Measurements from ENCODE around the gene BCL7C.

The BCL7C gene

DNA sequence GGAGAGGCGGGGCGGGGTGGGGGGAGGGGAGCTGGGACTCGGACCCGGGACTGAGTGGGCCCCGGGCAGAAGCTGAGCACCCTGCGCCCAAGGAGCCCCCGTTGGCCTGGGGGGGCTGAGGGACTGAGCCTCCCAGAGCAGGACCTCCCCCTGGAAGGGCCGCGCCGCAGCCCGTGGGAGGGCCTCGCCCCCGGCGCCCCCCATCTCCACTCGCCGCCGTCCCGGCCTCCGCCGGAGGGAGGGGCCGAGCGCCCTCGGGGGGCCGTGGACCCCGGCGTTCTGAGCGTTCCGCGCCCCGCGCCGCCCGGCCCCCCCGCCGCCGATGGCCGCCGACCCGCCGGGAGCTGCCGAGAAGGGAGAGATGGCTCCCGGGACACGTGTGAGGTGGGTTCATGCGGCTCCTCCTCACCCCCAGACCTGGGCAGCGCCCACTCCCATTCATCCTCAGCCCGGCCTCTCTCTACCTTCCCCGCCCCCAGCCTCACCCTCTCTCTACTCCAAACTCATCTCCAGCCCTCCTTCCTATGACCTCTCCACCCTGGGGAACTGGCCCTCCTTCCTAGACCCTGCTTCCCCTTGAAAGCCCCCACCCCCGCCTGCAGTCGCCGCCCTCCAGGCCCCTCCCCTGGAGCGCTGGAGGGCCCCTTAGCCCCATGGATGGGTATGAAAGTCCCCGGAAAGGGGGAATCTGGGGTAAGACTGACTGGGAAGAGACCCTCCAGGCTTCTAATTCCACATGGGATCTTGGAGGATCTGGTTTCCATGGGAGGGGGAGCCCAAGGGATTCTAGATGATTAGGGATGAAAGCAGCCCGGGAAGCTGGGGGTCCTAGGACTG, 30.4 kb upstream of the BCL7C start:
- intact Hi-C loops (cut with DNase I) = loop anchor here (10.0 kb wide), 2 partner anchors 119 to 269 kb away; partner anchors contain the start of genes FBRS and PRR14
- peak in 2 of 42 donors; percentile 18 to 42 for DNase-seq

DNA sequence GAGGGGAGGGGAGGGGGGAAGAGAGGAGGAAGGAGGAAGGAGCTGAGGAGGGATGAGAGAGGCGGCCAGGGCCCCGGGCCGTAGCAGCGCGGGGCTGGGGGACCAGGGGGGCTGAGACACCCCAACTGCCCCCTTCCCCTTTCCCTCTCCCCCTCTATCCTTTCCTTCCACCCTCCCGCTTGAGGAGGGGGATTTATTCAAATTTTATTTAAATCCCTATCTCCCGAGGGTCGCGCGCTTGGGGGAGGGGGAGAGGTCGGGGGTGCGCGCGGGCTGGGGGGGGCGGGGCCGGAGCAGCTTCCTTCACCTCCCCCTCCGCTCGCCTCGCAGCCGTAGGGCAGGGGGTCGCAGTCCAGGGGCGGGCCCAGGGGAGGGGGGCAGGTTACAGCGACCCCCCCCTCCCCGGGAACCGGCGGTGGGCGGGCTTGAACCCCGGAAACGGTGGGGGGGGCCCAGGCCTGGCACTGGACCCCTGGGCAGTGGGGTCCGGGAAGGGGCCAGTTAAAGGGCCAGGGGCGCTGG, 29.7 kb upstream of the BCL7C start, which contains the start of gene FBXL19:
TSS of gene FBXL19 (plus strand) at position 19 of the 522 bp plus-strand sequence. CDS start 2,183 bp downstream, outside the sequence.
- DNase-seq = peak in 1 of 42 donors; percentile 14
- intact Hi-C loops (cut with DNase I) = loop anchor here (2.0 to 10.0 kb wide), 3 partner anchors 29 to 269 kb away; partner anchors contain the start of genes BCL7C, FBRS and PRR14

DNA sequence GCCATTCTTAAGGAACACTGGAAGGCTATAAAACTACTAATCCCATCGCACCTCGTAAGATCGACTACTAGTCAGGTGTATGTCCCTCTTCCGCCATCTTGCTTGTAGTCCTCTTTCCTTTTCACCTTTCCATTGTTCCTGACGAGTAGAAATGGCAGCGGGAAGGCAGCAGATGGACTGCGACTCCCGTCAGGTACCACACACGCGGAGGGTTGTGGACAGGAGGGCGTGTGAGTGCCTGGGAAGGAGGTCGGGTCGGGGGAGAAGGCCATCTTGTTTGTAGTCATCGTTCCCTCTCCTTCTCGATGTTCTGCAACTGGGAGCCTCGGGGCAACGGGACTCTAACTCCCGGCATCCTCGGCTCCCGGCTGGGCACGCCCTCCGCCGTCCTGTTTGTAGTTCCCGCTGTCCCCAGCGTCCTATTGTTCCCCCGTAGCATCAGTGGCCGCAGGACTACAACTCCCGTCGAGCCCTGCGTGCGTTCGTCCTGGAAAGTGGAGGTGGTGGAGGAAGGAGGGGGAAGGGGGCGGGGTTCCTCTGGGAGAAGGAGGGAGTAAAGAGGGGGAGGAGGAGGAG, 29.2 kb upstream of the BCL7C start:
- peak; percentile 98 to 100 (median 100) for DNase-seq
- intact Hi-C loops (cut with DNase I) = loop anchor here (2.0 to 10.0 kb wide), 3 partner anchors 28 to 268 kb away; partner anchors contain the start of genes BCL7C, FBRS and PRR14

DNA sequence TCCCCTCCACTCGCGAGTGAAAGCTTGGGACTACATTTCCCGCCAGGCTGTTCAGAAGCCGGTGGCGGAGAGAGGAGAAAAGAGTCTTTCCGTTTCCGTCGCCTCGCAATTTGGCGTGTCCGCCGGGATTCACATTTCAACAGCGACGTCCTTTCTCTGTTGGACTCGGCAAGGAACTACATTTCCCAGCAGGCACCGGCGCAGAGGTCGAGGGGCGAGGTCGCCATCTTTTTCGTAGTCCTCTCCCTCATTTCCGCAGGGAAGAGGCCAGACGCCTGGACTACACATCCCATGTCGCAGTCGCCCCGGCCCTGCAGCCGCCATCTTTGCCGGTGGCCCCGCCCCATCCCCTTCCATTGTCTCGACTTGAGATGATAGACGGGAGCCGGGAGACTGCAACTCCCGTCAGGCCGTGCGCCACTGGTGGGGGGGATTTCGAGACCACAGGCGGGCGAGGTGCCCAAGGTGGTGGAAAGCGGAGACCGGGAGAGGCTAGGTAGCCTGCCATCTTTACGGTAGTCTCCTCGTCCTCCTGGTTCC, 28.6 kb upstream of the BCL7C start:
- DNase-seq = peak; percentile 99 to 100 (median 100)
- intact Hi-C loops (cut with DNase I) = loop anchor here (2.0 to 10.0 kb wide), 3 partner anchors 28 to 268 kb away; partner anchors contain the start of genes BCL7C, FBRS and PRR14

DNA sequence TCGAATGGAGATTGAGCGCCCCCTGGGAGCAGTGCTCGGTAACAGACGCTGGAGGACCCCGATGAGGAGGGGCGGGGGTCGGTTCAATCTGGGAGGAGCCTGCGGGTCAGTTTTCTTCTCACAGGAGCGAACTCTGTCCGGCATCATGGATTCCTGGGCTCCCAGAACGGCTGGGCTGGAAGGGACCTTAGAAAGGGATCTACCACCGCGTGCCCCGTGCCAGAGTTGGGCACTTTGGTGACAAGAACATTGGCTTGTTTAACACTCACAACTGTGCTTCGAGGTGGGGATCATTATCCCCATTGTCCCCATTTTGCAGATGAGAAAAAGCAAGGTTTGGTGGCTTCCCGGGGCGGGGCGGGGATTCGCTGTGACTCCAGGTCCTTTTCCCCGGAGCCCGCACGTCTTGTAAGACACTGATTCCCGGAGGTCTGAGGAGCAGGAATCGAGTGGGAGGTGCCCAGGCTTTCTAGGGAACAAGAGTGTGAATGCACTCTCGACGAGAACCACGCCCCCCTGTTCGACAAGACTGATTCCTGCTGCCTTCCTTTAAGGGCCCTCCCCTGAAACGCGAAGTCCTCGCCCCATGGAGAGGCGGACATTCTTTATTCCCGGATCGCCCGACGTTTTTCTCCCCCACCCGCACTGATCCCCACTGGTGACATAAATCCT, 28.0 kb upstream of the BCL7C start:
- intact Hi-C loops (cut with DNase I) = loop anchor here (2.0 to 10.0 kb wide), 3 partner anchors 27 to 267 kb away; partner anchors contain the start of genes BCL7C, FBRS and PRR14
- DNase-seq = peak; percentile 75 to 95 (median 88)

DNA sequence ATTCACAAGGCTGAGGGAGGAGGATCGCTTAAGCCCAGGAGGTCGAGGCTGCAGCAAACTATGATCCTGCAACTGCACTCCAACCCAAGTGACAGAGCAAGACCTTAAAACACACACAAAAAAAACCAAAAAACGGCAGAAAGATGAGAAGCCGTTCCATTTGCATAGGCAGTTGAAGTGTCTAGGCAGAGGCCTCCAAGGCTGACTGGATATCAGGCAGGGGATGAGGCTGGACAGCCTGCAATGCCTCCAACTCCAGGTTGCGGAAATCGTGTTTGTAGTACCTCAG, 27.5 kb upstream of the BCL7C start:
- intact Hi-C loops (cut with DNase I) = loop anchor here (10.0 kb wide), 2 partner anchors 117 to 267 kb away; partner anchors contain the start of genes FBRS and PRR14
- DNase-seq = no peak

DNA sequence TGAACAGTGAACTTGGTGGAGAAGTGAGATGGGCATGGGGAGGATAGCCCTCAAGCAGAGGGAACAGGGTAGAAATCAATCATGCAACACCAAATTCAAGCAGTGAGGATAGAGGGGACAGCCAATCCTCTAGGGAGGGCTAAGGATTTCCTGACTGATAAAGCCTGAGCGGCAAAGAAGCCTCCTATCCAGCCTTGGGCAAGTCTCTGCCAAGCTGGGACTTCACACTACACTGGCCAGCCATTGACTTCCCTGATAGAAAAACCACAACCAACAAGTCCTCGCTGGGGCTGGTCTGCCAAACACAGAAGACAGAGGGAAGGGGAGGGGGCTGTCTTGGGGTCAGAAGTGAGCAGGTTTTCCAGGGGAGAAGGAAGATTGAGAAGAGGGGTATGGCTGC, 27.0 kb upstream of the BCL7C start:
- intact Hi-C loops (cut with DNase I) = loop anchor here (10.0 kb wide), 2 partner anchors 116 to 266 kb away; partner anchors contain the start of genes FBRS and PRR14
- no peak for DNase-seq

DNA sequence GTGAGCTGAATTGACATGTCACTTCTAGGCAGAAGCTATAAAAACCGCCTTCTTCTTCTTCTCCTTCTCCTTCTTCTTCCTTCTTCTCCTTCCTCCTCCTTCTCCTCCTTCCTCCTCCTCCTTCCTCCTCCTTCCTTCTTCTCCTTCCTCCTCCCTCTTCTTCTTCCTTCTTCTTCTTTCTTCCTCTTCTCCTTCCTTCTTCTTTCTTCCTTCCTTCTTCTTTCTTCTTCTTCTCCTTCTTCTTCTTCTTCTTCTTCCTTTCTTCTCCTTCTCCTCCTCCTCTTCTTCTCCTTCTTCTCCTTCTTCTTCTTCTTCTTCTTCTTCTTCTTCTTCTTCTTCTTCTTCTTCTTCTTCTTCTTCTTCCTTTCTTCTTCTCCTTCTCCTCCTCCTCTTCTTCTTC, 24.7 kb upstream of the BCL7C start:
- intact Hi-C loops (cut with DNase I) = loop anchor here (10.0 kb wide), 1 partner anchor 74 kb away; no protein-coding TSS in a partner anchor
- DNase-seq = no peak

DNA sequence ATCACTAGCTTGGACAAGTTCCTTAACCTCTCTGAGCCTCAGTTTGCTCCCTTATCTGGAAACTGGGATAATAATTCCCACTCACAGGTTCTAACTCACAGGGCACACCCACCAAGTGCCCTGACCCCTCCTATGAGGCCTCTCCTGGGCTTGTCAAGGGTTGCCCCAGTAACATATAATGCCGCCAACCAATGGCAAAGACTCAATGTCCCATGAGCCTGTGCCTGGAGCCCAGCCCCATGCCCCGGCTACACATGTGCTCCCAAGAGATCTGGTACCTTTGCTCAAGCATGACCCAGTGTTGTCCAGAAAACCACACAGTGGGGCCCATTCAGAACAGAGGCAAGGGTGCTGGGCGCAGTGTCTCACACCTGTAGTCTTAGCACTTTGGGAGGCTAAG, 21.0 kb upstream of the BCL7C start:
- no peak for DNase-seq
- intact Hi-C loops (cut with DNase I) = loop anchor here (10.0 kb wide), 1 partner anchor 70 kb away; no protein-coding TSS in a partner anchor

DNA sequence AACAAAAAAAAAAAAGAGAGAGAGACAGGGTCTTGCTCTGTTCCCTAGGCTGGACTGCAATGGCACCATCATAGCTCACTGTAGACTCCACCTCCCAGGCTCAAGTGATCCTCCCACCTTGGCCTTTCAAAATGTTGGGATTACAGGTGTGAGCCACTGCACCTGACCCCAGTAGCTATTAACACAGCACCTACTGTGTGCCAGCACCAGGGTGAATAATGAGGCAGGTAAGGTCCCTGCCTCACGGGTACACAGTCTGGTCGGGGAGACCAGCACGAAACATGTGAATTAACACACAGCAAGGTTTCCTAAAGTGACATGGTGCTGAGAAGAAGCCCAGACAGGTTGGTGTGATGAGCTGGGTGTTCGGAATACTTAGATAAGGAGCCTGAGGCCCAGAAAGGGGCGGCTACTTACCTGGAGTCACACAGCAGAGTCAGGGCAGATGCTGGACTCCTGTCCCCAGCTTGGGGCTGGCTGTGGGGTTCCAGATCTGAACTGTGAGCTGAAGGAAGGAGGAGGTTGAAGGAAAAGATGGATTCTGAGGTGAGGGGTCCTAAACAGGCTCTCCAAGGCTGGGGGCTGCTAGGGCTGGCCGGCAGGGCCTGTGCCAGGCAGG, 19.0 kb upstream of the BCL7C start:
- DNase-seq = no peak
- intact Hi-C loops (cut with DNase I) = loop anchor here (10.0 kb wide), 1 partner anchor 68 kb away; no protein-coding TSS in a partner anchor

DNA sequence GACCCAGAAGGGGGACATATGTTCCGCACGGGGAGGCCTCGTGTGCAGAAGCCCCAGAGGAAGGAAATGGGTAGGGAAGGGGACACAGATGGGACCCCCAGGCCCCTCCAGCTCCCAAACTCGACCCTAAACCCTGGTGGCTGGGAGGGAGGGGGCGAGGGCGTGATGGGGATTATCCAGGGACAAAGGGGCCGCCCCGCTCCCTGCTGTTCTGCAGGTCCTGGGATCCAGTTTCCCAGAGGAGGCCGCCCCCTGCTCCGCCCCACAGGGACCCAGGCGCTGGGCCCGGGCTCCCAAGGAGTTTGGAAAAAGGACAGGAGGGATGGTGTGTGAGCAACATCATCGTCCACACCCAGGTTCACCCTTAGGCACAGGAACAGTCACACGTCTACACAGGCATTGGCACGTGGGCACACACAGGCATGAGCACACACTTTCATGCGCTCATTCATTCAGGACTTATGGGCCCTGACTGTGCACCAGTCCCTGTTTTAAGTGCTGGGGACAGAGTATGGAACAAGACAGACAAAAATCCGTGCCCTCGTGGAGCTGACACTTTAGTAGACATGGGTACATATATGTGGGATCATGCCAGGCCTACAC, 16.7 kb upstream of the BCL7C start:
- DNase-seq = no peak

DNA sequence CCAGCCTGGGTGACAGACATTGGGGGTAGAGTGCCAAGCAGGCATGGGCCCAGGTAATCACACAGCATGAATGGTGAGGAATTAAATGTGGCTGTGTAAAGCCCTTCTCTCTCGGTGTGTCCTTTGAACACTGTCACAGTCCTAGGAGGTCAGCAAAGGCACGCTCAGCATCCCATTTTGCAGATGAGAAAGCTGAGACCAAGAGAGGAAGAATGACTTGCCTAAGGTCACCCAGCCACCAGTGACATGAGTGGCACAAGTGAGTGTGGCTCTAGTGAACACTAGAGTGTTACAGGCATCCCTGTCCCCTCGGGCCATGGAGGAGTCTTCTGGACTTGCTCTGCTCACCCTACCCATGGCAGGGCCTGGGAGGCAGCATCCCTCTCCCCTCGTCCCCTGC, 13.2 kb upstream of the BCL7C start:
- no peak for DNase-seq
- intact Hi-C loops (cut with DNase I) = no loop called here

More for the DNA sequence above, 16.7 kb upstream of the BCL7C start:
- intact Hi-C loops (cut with DNase I) = loop anchor here (10.0 kb wide), 1 partner anchor 66 kb away; no protein-coding TSS in a partner anchor

DNA sequence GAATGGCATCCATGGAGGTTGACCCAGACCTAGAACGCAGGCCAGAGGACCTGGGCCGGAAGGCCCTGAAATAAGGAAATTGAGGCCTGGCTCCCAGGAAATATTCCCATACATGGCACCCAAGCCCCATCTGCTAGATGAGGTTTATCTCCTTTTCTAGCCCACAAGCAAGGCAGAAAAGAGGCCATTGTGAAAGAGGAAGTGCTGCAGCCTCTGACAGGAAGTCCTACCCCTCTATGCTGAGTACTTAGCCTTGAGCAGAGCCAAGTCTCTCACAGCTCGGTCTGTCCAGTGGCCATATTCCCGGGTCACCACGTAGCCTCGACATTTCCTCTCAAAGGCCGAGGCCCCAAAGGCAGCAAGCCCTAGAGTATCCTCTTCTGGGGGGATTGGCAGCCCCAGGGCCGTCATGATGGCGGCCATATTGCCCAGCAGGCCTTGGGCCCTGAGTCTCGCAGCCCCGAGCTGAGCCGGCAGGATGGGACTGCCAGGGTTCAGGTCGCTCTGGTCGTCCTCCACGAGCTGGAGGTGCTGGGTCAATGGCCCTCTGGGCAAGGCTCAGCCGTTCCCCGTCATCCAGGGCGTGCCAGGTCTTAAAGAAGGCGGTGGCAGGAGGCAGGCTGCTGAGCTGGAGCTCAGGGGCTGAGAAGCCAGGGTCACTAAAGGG, 10.4 kb upstream of the BCL7C start:
- intact Hi-C loops (cut with DNase I) = no loop called here
- DNase-seq = no peak

DNA sequence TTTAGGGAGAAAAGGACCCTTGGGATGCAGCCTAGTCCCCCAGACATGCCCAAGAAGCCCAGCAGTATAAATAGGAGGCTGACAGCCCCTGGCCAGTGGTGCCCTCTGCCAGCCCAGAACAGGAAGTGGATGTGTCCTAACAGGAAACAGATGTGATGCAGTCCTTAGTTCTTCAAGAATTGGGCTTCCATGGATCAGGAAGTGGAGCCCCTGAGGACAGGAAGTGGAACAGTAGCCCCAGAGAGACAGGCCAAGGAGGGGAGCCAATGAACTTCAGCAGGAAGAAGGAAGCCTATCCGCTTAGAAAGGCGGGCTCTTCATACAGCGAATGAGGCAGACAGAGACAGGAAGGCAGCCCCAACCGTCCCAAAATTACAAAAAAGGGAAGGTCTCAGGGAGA, 9.7 kb upstream of the BCL7C start:
- intact Hi-C loops (cut with DNase I) = no loop called here
- peak in 14 of 42 donors; percentile 13 to 61 (median 38) for DNase-seq

DNA sequence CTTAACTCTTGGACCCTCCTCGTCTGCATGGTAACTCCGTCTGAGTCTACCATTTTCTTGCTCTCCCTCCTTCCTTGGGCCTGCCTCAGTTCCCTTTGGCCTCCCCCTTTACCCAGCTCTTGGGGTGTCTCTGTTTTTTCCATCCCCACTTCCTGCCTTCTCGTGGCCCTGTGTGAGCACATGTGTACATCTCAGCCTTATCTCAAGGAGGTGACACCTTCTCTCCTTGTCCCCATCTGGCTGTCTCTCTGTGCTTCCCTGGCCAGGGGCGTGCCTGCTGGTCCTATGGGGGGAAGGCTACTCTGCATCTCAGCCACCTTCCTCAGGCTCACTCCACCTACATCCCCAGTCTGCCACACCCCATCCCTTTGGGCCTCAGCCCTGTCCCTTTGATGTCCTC, 9.1 kb upstream of the BCL7C start:
- intact Hi-C loops (cut with DNase I) = no loop called here
- DNase-seq = no peak

DNA sequence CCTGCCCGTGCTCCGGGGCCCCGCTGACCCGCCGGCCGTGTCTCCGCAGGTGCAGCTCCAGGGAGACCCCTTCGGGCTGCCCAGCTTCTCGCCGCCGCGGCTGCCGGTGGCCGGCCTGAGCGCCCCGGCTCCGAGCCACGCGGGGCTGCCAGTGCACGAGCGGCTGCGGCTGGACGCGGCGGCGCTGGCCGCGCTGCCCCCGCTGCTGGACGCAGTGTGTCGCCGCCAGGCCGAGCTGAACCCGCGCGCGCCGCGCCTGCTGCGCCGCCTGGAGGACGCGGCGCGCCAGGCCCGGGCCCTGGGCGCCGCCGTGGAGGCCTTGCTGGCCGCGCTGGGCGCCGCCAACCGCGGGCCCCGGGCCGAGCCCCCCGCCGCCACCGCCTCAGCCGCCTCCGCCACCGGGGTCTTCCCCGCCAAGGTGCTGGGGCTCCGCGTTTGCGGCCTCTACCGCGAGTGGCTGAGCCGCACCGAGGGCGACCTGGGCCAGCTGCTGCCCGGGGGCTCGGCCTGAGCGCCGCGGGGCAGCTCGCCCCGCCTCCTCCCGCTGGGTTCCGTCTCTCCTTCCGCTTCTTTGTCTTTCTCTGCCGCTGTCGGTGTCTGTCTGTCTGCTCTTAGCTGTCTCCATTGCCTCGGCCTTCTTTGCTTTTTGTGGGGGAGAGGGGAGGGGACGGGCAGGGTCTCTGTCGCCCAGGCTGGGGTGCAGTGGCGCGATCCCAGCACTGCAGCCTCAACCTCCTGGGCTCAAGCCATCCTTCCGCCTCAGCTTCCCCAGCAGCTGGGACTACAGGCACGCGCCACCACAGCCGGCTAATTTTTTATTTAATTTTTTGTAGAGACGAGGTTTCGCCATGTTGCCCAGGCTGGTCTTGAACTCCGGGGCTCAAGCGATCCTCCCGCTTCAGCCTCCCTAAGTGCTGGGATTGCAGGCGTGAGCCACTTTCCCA, 8.4 kb upstream of the BCL7C start:
- peak in 39 of 42 donors; percentile 39 to 83 (median 69) for DNase-seq
- intact Hi-C loops (cut with DNase I) = no loop called here
